Mucosa of rectum (tissue), 2 donors: ENCODE data around the gene BRAP.
"Not testable (repeated sequence)": the region's sequence is repeated elsewhere in the genome, so short reads cannot be mapped to it uniquely, and the experiment has no call there.

Experiments
- H3K27ac ChIP-seq, 2 donors: one replicate each; pipeline ENCODE4 v1.7.0; 2013; ENCODE audit warnings: inconsistent platforms in 2 of 2, low read depth in 2 of 2, low read length in 2 of 2
- H3K27me3 ChIP-seq, 2 donors: one replicate each; pipeline ENCODE4 v1.7.0; 2013; ENCODE audit warnings: low read length in 2 of 2; ENCODE audit not compliant: control insufficient read depth in 2 of 2, insufficient read depth in 2 of 2
- H3K36me3 ChIP-seq, 2 donors: one replicate each; pipeline ENCODE4 v1.7.0; 2013; ENCODE audit warnings: low read length in 2 of 2; ENCODE audit not compliant: control insufficient read depth in 2 of 2, insufficient read depth in 2 of 2
- H3K4me1 ChIP-seq, 2 donors: one replicate each; pipeline ENCODE4 v1.7.0; 2013; ENCODE audit warnings: low read length in 2 of 2, mild to moderate bottlenecking in 1 of 2; ENCODE audit not compliant: control insufficient read depth in 2 of 2, insufficient read depth in 2 of 2
- H3K4me3 ChIP-seq, 2 donors: one replicate each; pipeline ENCODE4 v1.7.0; 2013; ENCODE audit warnings: low read length in 2 of 2
- H3K9ac ChIP-seq, 2 donors: one replicate each; pipeline ENCODE4 v1.7.0; 2013; ENCODE audit warnings: low read length in 2 of 2, low read depth in 1 of 2, mild to moderate bottlenecking in 1 of 2
- H3K9me3 ChIP-seq, 2 donors: one replicate each; pipeline ENCODE4 v1.7.0; 2013; ENCODE audit warnings: low read length in 2 of 2; ENCODE audit not compliant: control insufficient read depth in 2 of 2
- donor health status: healthy.
- donor health status: Normal muscosa, but diverticular disease.

BRAP gene

DNA sequence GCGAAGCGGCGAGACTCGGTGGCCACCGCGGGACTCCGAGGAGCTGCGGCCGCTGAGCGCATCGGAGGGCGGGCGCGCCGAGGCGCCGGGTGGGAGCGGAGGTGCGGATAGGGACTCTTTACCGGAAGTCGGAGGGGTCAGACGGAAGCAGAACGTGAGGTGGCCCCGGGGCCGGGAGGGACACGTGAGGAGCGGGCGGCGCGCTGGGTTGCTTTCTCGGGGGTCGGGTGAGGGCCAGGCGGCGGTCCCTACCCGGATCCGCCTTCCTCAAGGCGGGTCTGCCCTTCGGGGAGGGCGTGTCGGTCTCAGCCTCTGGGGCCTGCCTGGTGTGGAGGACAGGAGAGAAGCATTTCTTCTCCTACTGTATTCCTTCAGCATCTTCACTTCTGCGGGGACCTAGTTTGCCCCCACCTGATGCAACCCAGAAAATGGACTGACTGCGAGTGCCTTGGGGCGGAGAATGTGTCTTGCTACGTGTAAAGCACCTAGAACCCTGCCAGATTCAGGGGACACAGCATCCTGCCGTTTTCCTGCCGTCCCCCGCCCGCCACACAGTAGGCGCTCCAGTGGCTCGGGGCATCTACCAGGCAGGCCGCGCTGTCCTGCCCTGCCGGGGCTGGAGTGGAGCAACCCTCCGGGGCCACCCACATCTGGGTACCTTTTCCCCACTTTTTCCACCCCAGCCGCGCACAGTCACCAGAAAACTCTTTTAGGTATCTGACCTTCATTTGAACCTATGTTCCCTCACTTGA is 86.1 kb downstream of the BRAP start:
- Histone ChIP-seq H3K4me3 (peak overlapping the region; percentile 91), H3K27me3 (no peaks in the 10 kb centered on the region), H3K4me1 (peaks cover 8 to 11% of the 10 kb centered on the region in 2 donors), H3K9ac (peak overlapping the region; percentile 84 to 89), H3K27ac (peak overlapping the region; percentile 89 to 92), H3K9me3 (no peaks in the 10 kb centered on the region), H3K36me3 (no peaks in the 10 kb centered on the region)

DNA sequence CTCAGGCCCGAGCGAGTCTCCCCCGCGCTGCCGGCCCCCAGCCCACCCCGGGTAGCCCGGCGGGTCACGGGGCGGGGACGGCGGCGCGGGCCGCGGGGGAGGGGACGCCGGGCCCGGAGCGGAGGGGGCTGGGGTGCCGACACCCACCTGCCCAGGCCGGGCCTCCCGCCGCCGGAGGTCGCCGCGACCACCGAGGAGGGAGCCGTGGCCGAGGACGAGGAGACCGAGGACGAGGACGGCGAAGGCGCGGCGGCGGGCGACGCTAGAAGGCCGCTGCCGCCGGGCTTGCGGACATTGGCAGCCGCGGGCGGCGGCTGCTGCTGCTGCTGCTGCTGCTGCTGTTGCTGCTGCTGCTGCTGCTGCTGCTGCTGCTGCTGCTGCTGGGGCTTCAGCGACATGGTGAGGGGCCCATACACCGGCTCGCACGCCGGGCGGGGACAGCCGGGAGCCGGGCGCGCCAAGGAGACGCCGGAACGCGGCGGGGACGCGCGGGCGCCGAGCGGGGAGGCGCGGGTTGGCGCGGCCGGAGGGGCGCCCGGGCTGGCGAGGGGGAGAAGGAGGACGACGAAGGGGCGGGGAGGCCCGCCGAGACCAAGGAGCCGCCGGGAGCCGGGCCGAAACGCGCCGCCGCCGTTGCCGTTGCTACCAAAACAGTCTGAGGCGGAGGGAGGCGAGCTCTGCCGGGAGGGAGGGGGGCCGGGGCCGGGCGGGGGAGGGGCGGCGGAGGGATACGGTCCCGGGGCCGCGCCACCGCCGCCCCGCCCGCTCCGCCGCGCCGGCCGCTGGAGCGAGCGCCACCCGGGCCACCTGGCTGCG is 86.9 kb downstream of the BRAP start, which contains the start of gene ATXN2:
TSS of gene ATXN2 (minus strand) at position 679 of the 816 bp plus-strand sequence. CDS start at position 398, 281 bp downstream.
- peak within 1 kb of the TSS; percentile 91 for H3K4me3 ChIP-seq
- peak within 1 kb of the TSS; percentile 84 to 89 for H3K9ac ChIP-seq
- peak within 1 kb of the TSS; percentile 89 to 92 for H3K27ac ChIP-seq
- no peaks in the 10 kb centered on the region for H3K36me3 ChIP-seq
- H3K27me3 ChIP-seq: no peaks in the 10 kb centered on the region
- peaks cover 8 to 11% of the 10 kb centered on the region in 2 donors for H3K4me1 ChIP-seq
- no peaks in the 10 kb centered on the region for H3K9me3 ChIP-seq

DNA sequence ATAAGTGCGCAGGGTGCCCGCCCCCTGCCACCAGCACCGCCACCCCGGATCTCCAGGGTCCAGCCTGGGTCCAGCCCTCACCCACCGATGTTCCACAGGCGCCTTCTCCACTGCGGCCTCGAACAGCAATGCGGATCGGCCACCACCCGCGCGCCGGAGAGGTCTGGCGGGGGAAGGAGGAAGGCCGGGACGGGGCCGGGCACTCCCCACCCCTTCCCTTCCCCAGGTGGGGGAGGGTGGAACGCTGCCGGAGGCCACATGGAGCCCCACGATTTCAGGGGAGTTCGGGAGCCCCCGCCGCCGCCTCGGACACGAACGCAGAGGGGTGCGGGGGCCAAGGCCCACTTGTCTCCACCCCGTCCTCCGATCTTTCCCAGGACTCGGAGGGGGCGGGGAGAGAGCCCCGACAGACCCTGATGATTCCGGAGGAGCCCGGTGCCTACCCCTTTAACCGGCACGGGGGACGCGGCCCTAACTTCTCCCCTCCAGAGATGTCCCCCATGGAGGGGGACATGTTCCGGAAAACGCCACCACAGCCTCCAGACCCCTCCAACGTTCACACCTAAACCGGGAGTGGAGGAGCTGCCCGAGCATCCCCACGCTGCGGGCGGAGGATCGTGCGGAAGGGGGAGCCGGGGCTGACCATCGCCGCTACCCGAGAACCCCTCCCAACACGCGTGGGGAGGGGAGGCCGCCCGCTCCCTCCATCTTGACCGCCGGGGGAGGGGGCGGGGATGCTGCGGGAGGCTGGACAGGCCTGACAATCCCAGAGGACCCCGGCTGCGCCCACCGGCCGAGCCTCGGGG is 87.7 kb downstream of the BRAP start:
- Histone ChIP-seq H3K9ac (peak overlapping the region; percentile 67 to 81), H3K27me3 (no peaks in the 10 kb centered on the region), H3K4me1 (peaks cover 8 to 11% of the 10 kb centered on the region in 2 donors), H3K4me3 (peak overlapping the region; percentile 85 to 91), H3K36me3 (no peaks in the 10 kb centered on the region), H3K27ac (peak overlapping the region; percentile 75 to 92), H3K9me3 (no peaks in the 10 kb centered on the region)

DNA sequence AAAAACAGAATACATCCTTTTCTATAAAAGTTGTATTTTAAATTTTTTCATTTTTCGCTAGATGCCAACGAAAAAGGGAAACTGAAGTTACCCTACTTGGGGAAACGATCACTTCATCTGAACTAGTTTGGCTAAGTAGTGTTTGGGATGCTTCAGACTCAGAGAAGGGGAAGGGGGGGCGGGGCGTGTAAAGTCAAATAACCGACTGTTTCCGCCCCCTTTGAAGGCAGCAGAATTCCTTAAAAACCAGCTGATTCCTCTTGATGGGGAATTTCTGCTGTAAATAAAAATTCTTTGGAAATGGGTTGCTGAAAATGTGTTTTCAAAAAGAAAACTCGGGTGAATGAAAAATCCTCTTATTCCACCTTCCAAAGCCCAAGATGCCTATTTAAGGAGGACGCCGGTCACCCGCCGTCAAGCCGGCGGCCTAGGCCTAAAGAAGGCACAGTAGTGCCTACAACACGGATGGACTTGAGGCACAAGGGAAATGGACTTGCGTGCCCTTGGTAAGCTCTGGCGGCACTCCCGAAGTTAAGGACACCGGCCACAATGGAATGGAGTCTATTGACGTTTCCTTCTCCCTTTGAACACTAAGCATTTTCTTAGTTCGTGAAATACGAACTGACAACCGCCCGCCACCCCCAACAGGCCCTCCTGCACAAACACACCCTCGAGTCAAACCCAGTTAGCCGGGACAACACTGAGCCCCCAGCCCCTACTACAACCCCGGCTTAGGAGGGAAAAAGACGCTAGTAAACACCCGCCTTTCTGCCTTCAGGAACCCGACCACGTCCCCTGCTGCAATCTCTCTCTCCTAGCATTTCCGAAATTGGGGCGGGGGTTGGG is 88.5 kb downstream of the BRAP start:
- Histone ChIP-seq H3K4me1 (peaks cover 8 to 11% of the 10 kb centered on the region in 2 donors), H3K9me3 (no peaks in the 10 kb centered on the region), H3K36me3 (no peaks in the 10 kb centered on the region), H3K9ac (peak overlapping the region; percentile 67 to 81), H3K27ac (peak overlapping the region; percentile 75 to 92), H3K27me3 (no peaks in the 10 kb centered on the region), H3K4me3 (peak overlapping the region; percentile 85 to 91)

DNA sequence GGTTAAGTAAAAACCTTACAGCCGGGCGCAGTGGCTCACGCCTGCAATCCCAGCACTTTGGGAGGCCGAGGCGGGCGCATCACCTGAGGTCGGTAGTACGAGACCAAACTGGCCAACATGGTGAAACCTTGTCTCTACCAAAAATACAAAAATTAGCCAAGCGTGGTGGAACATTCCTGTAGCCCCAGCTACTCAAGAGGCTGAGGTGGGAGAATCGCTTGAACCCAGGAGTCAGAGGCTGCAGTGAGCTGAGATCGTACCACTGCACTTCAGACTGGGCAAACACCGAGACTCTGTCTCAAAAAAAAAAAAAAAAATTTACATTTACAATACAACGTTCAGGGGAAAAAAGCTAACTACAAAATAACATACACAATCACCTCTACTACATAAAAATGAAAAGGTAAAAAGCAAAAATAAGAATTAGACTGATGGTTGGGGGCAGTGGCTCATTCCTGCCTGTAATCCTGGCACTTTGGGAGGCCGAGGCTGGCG is 90.4 kb downstream of the BRAP start:
- not testable (repeated sequence) for H3K4me3 ChIP-seq, H3K9me3 ChIP-seq, H3K27me3 ChIP-seq, H3K9ac ChIP-seq, H3K36me3 ChIP-seq, H3K27ac ChIP-seq
- H3K4me1 ChIP-seq: peaks cover 7 to 11% of the 10 kb centered on the region in 2 donors
